Measurements from ENCODE around the gene ENOX1. TPM values are rescaled to one million over a fixed set of nuclear protein-coding genes. Genes with fewer than 3 reads are reported as not detected.

Gene ENOX1
- polyA plus RNA-seq, 3 donors, result 0.04 TPM; not detected in 2

- Mint-ChIP-seq H3K36me3 (no peaks in the 10 kb centered on the region), H3K27ac (no peak overlapping the region), H3K27me3 (ENCODE audit: low read depth in 3 of 3) (peaks cover 0 to 2% (median 0%) of the 10 kb centered on the region in 3 donors), H3K9me3 (peaks cover 0 to 8% (median 3%) of the 10 kb centered on the region in 7 donors), H3K4me3 (no peak overlapping the region), H3K4me1 (peaks cover 4% of the 10 kb centered on the region)
- 0% methylated on average over 1 of the region's 1 CpG for WGBS (ENCODE audit: insufficient coverage)
- H3K9ac ChIP-seq (ENCODE audit: insufficient read depth, low read length, poor library complexity, severe bottlenecking), result no peak overlapping the region
- H3K27ac ChIP-seq (ENCODE audit: low read depth in 1 of 2, low read length in 2 of 2), result no peak overlapping the region
- no peak overlapping the region for H3K4me3 ChIP-seq (replicated peaks in 1 of 3; ENCODE audit: low read depth in 2 of 3, low read length in 3 of 3)
- no peaks in the 10 kb centered on the region for H3K36me3 ChIP-seq (replicated peaks in 1 of 2; ENCODE audit: control insufficient read depth in 1 of 2, insufficient read depth in 2 of 2, low read length in 2 of 2)
- H3K4me2 ChIP-seq (replicated peaks; ENCODE audit: extremely low read depth, low read length, poor library complexity, severe bottlenecking), result no peak overlapping the region
- no peaks in the 10 kb centered on the region for H4K20me1 ChIP-seq (ENCODE audit: insufficient read depth, low read length)
- no peaks in the 10 kb centered on the region for H3K27me3 ChIP-seq (ENCODE audit: control insufficient read depth in 2 of 2, insufficient read depth in 2 of 2, low read length in 2 of 2)
- peaks cover 0 to 12% of the 10 kb centered on the region in 2 donors for H3K9me3 ChIP-seq (replicated peaks in 1 of 2; ENCODE audit: control insufficient read depth in 1 of 2, insufficient read depth in 1 of 2, low read length in 2 of 2)
- intact Hi-C loops (cut with micrococcal nuclease), result no loop called here
- H2AFZ ChIP-seq (ENCODE audit: insufficient read depth, low read depth, low read length, poor library complexity, severe bottlenecking), result no peak overlapping the region
- TF ChIP-seq, protein P1, sequence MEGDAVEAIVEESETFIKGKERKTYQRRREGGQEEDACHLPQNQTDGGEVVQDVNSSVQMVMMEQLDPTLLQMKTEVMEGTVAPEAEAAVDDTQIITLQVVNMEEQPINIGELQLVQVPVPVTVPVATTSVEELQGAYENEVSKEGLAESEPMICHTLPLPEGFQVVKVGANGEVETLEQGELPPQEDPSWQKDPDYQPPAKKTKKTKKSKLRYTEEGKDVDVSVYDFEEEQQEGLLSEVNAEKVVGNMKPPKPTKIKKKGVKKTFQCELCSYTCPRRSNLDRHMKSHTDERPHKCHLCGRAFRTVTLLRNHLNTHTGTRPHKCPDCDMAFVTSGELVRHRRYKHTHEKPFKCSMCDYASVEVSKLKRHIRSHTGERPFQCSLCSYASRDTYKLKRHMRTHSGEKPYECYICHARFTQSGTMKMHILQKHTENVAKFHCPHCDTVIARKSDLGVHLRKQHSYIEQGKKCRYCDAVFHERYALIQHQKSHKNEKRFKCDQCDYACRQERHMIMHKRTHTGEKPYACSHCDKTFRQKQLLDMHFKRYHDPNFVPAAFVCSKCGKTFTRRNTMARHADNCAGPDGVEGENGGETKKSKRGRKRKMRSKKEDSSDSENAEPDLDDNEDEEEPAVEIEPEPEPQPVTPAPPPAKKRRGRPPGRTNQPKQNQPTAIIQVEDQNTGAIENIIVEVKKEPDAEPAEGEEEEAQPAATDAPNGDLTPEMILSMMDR (IDR thresholded peaks at IDR 0.05), result no peak
- H3K4me1 ChIP-seq (ENCODE audit: control insufficient read depth in 1 of 2, insufficient read depth in 2 of 2, low read length in 2 of 2), result no peaks in the 10 kb centered on the region
- H3K79me2 ChIP-seq (ENCODE audit: insufficient read depth, low read length), result no peaks in the 10 kb centered on the region
- DNase-seq, result no peak
Observed at GRCh38 chr13:43822969-43823368, 36.2 kb upstream of the ENOX1 start.

DNA sequence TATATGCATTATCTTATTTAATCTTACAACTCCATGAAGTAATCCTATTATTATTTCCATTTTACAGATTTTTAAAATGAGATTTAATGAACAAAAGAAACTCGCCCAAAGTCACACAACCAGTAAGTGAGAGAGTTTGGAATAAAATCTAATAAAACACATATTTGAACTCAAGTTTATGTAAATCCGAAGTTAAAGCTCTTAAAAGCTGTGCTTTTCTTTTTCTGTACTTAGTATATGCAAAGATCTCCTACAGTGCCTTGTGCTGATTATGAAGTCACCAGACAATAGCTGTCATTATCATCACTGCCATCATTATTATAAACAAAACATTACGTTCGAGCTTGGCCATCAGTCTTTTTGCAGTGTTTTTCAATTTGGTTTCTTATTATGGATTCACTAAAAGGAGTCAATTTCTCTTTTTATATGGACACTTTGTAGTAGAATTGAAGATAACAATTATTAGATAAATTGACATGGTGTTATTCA, 29.7 kb upstream of the ENOX1 start:
- Histone ChIP-seq H2AFZ (ENCODE audit: insufficient read depth, low read depth, low read length, poor library complexity, severe bottlenecking) (no peak overlapping the region), H3K79me2 (ENCODE audit: insufficient read depth, low read length) (no peaks in the 10 kb centered on the region), H3K9ac (ENCODE audit: insufficient read depth, low read length, poor library complexity, severe bottlenecking) (no peak overlapping the region), H3K4me3 (replicated peaks in 1 of 3; ENCODE audit: low read depth in 2 of 3, low read length in 3 of 3) (no peak overlapping the region), H3K9me3 (replicated peaks in 1 of 2; ENCODE audit: control insufficient read depth in 1 of 2, insufficient read depth in 1 of 2, low read length in 2 of 2) (no peaks in the 10 kb centered on the region), H3K27ac (ENCODE audit: low read depth in 1 of 2, low read length in 2 of 2) (no peak overlapping the region), H3K4me2 (replicated peaks; ENCODE audit: extremely low read depth, low read length, poor library complexity, severe bottlenecking) (no peak overlapping the region), H3K36me3 (replicated peaks in 1 of 2; ENCODE audit: control insufficient read depth in 1 of 2, insufficient read depth in 2 of 2, low read length in 2 of 2) (no peaks in the 10 kb centered on the region), H3K27me3 (ENCODE audit: control insufficient read depth in 2 of 2, insufficient read depth in 2 of 2, low read length in 2 of 2) (no peaks in the 10 kb centered on the region), H3K4me1 (ENCODE audit: control insufficient read depth in 1 of 2, insufficient read depth in 2 of 2, low read length in 2 of 2) (no peaks in the 10 kb centered on the region), H4K20me1 (ENCODE audit: insufficient read depth, low read length) (no peaks in the 10 kb centered on the region)
- peaks cover 0 to 2% (median 0%) of the 10 kb centered on the region in 3 donors for H3K27me3 Mint-ChIP-seq (ENCODE audit: low read depth in 3 of 3)
- no peak overlapping the region for H3K4me3 Mint-ChIP-seq
- no peak overlapping the region for H3K27ac Mint-ChIP-seq
- no peaks in the 10 kb centered on the region for H3K36me3 Mint-ChIP-seq
- TF ChIP-seq, protein P1 (IDR thresholded peaks at IDR 0.05), result no peak
- no peaks in the 10 kb centered on the region for H3K4me1 Mint-ChIP-seq
- intact Hi-C loops (cut with micrococcal nuclease), result no loop called here
- peaks cover 0 to 3% (median 0%) of the 10 kb centered on the region in 7 donors for H3K9me3 Mint-ChIP-seq
- WGBS (ENCODE audit: insufficient coverage), result no CpG with 5 or more reads among the region's 4 CpGs
- no peak for DNase-seq
